Measurements from ENCODE around the gene RNF213. TPM values are rescaled to one million over a fixed set of nuclear protein-coding genes. Genes with fewer than 3 reads are reported as not detected.

RNF213 gene
- total and polyA plus RNA-seq, 4 donors, result 18.2 to 104 (median 33.5) TPM

- whole genome bisulfite sequencing, result 97% methylated on average over 22 of the region's 22 CpGs
- DNase-seq (ENCODE audit: low spot score), result no peak
- H3K27ac ChIP-seq (ENCODE audit: low read depth in 1 of 2, low read length in 2 of 2), result no peak overlapping the region
Observed at GRCh38 chr17:80389011-80389995, 128.7 kb downstream of the RNF213 start.

GRCh38 chr17:80393241-80393890 is 132.7 kb downstream of the RNF213 start:
- 93% methylated on average over 15 of the region's 15 CpGs for WGBS
- no peak overlapping the region for H3K27ac ChIP-seq (ENCODE audit: low read depth in 1 of 2, low read length in 2 of 2)
- TF ChIP-seq SP1 (IDR thresholded peaks at IDR 0.05), result no peak
- no peak for TF ChIP-seq MAX (IDR thresholded peaks at IDR 0.05)
- no peak for TF ChIP-seq RAD21 (IDR thresholded peaks at IDR 0.05)
- no peak for TF ChIP-seq ZBTB33 (IDR thresholded peaks at IDR 0.05)
- H3K9me3 ChIP-seq (ENCODE audit: control insufficient read depth in 4 of 4, low read length in 3 of 4), result no peaks in the 10 kb centered on the region
- H3K9ac ChIP-seq (ENCODE audit: low read depth in 1 of 2, low read length in 2 of 2), result no peak overlapping the region
- H3K27me3 ChIP-seq (ENCODE audit: control insufficient read depth in 4 of 4, insufficient read depth in 4 of 4, low read length in 3 of 4), result no peaks in the 10 kb centered on the region
- H3K4me3 ChIP-seq (ENCODE audit: low read depth in 1 of 3, low read length in 3 of 3), result no peak overlapping the region
- H3K4me1 ChIP-seq (ENCODE audit: control insufficient read depth in 4 of 4, insufficient read depth in 4 of 4, low read length in 3 of 4), result no peaks in the 10 kb centered on the region
- no peak for DNase-seq (ENCODE audit: low spot score)
- peaks cover 2 to 64% (median 50%) of the 10 kb centered on the region in 4 donors for H3K36me3 ChIP-seq (ENCODE audit: control insufficient read depth in 4 of 4, insufficient read depth in 3 of 4, low read depth in 1 of 4, low read length in 3 of 4)

More at GRCh38 chr17:80389011-80389995, 128.7 kb downstream of the RNF213 start:
- Histone ChIP-seq H3K4me1 (ENCODE audit: control insufficient read depth in 4 of 4, insufficient read depth in 4 of 4, low read length in 3 of 4) (no peaks in the 10 kb centered on the region), H3K27me3 (ENCODE audit: control insufficient read depth in 4 of 4, insufficient read depth in 4 of 4, low read length in 3 of 4) (no peaks in the 10 kb centered on the region), H3K9ac (ENCODE audit: low read depth in 1 of 2, low read length in 2 of 2) (no peak overlapping the region), H3K36me3 (ENCODE audit: control insufficient read depth in 4 of 4, insufficient read depth in 3 of 4, low read depth in 1 of 4, low read length in 3 of 4) (peaks cover 12 to 89% (median 76%) of the 10 kb centered on the region in 4 donors), H3K4me3 (ENCODE audit: low read depth in 1 of 3, low read length in 3 of 3) (no peak overlapping the region), H3K9me3 (ENCODE audit: control insufficient read depth in 4 of 4, low read length in 3 of 4) (no peaks in the 10 kb centered on the region)
- TF ChIP-seq JUND (IDR thresholded peaks at IDR 0.05) (no peak), RAD21 (IDR thresholded peaks at IDR 0.05) (no peak), MAX (IDR thresholded peaks at IDR 0.05) (no peak), ZBTB33 (IDR thresholded peaks at IDR 0.05) (no peak), REST (IDR thresholded peaks at IDR 0.05) (no peak), FOXA1 (IDR thresholded peaks at IDR 0.05) (no peak), TAF1 (conservative IDR thresholded peaks at IDR 0.05) (no peak)

Measured in liver (tissue), 9 donors.